Ramos (cell line): ENCODE measurements around the gene SNX24.
"Not testable (repeated sequence)": the region's sequence is repeated elsewhere in the genome, so short reads cannot be mapped to it uniquely, and the experiment has no call there.

Experiments
- in situ Hi-C: fragments of 300-500 bp; cut with MboI; formaldehyde crosslinking; loops from one replicate; pipeline ENCODE4 v1.14.3; 2022; ENCODE audit warnings: low sequenced_read_pairs; ENCODE audit not compliant: unreplicated experiment

Gene SNX24, protein sequence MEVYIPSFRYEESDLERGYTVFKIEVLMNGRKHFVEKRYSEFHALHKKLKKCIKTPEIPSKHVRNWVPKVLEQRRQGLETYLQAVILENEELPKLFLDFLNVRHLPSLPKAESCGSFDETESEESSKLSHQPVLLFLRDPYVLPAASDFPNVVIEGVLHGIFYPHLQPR

DNA sequence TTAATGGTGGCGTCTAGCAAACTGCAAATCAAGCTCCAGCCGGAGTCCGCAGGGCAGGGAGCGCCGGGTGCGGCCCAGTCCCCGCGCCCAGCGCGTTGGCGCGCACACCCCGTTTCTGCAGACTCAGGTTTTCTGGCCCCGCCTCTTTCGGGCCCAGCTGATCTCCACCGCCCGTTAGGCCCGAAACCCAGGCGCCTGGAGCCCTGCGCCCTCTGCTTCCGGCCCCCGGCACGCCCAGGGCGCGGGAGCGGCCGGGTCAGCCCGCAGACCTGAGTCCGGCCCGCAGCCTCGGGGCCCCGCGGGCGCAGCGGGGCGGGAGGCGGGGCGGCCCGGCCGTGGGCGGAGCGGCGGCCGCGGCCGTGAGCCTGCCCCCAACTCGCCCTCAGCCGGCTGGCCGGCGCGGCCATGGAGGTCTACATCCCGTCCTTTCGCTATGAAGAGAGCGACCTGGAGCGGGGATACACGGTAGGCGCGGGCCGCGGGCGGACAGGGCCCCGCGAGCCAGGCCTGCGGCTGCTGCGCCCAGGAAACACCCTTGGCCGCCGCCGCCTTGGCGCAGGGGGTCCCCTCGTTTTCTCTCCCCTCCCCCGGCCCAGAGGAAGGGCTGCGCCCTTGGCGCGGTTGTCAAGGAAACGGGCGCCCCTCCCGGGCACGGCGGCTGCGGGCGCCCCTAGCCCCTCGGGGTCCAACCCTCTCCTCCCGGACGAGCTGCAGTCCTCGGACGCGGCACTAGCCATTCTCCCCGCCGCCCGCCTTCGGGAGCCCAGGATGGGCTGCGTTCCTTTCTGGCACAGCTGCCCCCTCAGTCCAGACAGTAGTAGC is at the start of gene SNX24:
SNX24 (plus strand) TSS at position 385 of the 822 bp plus-strand sequence; CDS start at position 406, 21 bp downstream.
- in situ Hi-C loops = no loop called here

DNA sequence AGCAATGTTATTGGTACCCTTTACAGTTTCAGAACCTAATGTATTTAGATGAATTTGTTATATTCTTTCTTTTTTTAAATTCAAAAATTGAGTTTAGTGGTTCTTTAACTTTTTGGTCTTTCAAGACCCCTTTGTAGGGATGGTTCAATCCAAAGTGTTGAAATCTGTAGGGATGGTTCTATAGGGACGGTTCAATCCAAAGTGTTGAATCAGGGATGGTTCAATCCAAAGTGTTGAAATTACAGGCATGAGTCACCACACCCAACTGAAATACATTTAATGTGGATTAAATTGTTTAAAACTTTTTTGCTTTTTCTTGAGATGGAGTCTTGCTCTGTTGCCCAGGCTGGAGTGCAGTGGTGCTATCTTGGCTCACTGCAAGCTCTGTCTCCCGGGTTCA is 39.9 kb upstream of the SNX24 start:
- in situ Hi-C loops = no loop called here

DNA sequence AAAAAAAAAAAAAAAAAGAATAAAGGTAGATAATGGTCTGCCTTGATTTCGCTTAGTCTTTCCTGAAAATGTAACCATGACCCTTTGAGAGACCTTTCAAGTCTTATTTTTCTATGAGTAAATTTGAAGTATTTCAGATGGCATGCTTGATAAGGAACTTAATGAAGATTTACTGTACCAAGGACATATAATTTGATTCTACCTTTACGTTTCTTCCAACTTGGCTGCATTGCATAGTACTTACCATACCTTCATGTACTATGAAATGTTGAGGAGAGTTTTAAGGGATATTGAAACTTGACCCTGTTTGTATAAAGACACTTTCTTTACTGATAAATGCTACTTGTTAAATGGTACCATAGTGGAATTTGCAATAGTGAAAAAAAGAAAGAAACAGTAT is 35.0 kb upstream of the SNX24 start:
- in situ Hi-C loops = no loop called here

DNA sequence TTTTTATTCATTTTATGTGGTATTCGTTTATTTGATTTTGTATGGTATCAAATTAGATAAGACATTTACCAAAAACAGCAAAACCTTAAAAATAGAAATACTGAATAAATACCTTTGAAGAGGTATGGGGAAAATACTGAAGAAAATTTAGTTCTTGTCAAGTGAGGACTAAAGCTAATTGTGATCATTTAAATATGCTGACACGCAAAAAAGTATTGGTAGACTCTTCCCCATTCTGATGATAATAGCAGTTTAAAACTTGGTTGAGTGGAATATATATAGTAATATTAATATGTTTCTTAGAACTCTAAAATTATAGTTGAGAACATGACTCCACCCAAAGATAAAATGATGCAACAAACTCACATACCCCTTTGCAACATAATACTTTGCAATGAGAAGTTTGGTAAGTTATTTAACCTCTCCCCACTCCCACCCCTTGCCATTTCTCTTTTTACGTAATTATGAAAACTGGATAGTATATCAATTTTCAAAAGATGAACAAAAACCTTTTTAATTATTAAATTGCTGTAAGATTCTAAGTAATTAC is 30.1 kb upstream of the SNX24 start:
- in situ Hi-C loops = no loop called here

DNA sequence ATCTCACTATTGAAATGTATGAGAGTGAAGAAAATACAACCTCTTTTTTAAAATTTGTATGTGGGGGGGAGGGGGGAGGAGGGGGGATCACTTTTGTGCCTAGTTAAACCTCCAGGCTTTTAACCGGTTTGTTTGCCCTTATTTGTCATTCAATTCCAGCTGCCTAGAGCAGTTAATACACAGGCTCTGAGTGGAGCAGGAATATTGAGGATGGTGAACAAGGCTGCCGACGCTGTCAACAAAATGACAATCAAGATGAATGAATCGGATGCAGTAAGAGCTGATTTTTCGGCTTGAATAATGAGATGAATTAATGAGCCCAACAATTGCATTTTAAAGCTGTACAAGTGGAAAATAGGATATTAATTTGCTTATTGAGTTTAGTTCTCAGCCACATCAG is 28.7 kb upstream of the SNX24 start:
- in situ Hi-C loops = no loop called here

DNA sequence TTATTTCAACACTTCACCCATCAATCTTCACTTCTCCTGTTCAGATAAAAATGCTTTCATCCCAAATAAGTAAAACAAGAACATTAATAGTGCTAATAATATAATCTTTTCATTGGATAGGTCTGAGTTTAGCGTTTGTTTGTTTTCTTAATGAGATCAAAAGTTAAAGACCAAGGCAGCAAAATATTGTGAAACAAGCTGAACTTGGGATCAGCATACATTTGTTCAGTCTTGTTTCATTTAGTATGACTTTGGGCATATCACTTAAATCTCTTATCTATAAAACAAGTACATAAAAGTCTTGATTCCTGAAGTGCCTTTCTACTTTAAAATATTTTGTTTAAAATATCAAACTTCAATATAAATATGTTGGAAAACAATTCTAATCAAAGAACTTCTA is 13.4 kb upstream of the SNX24 start:
- in situ Hi-C loops = no loop called here

DNA sequence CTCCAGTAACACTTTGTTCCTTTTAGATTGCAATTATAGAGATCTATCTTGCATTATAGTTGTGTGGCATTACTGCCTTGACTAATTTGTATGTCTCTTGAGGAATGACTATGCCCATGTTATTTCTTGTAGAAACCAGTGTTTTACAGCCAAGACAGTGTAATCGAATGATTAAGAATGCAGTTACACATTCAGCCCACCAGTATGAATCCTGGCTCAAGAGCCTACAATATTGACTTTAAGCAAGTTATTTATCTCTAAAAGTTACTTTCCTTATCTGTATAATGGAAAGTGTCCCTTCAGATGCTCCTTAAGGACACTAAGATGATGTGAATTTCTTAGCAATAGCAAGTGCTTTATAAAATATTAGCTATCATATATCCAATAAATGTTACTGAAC is 9.7 kb upstream of the SNX24 start:
- in situ Hi-C loops = no loop called here

DNA sequence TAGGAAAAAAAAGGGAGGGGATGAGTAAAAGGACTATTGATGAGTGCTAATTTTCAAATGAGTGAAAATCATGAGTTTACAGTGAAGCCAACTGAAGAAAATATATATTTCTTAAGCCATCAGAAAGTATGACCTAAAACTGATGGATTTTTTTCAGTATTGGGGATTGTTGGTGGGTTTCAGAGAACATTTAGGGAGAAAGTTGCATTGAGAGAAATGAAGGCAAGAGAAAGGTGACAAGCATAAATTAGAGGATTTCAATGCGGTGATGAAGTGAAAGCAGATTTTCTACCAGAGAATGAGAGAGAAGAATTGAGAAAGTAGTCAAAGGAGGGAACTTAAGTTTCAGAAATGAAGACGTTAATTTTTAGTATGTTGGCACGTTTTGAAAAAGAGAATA is 8.5 kb upstream of the SNX24 start:
- in situ Hi-C loops = no loop called here

DNA sequence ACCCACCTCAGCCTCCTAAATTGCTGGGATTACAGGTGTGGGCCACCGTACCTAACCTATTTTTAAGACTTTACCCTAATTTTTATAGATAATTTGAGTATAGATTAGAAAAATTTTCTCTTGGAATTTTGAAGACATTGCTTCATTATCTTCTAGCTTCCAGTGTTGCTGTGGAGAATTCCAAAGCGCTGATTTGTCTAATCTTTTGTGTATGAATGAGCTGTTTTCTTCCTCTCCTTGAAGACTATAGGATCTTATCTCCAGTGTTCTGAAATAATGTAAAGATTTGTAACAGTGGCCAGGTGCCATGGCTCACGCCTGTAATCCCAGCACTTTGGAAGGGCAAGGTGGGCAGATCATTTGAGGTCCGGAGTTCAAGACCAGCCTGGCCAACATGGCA is 5.7 kb upstream of the SNX24 start:
- in situ Hi-C loops = no loop called here

DNA sequence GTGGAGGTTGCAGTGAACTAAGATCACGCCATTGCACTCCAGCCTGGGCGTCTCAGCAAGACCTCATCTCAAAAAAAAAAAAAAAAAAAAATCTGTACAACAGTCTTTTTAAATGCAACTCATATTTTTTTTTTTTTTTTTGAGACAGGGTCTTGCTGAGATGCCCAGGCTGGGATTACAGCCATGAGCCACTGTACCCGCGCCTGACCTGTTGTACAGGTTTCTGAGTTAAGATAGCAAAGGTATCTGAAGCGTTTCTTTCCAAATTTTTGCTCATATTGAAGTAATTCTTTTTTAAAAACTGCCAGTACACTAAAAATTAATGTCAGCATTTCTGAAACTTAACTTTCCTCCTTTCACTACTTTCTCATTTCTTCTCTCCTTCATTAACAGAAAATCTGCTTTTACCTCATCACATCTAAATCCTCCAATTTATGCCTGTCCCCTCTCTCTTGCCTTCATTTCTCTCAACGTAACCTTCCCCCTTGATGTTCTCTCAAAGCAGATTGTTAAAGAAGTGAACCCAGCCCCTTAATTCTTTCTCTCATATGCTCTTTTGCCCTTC is 3.3 kb upstream of the SNX24 start:
- in situ Hi-C loops = no loop called here

DNA sequence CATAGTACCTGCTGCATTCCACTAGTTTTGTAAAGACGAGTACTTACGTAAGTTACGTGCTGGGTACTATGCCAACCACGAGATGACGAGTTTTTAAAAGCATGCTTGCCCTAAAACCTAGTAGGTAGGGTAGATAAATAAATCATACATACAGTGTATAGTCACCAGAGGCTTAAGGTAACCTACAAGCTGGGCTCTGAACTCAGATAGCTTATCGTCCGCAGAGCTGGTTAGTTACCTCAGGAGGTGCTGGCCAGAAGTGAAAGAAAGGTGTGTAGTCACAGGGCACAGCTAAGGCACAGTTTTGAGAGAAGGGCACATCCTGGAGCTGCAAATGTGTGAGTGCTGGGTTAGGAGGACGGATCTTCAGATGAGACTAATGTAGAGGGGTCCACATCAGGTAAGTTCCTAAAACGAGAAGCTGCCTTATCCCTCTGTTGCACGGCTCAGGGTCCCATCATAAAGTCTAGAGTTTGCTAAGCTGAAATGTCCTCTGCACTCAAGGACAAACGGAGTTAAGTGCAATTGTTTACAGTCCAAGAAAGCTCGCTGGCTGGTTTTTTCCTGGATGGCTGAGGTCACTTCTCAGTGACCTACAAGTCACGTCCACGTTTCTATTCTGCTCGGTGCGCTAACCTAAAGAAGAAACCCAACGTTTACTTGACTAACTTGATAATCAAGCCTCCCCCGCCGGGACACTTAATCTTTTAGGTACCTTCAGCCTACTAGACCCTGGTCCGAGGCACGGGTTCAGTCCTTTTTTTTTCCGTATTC is 1.1 kb upstream of the SNX24 start:
- in situ Hi-C loops = no loop called here

DNA sequence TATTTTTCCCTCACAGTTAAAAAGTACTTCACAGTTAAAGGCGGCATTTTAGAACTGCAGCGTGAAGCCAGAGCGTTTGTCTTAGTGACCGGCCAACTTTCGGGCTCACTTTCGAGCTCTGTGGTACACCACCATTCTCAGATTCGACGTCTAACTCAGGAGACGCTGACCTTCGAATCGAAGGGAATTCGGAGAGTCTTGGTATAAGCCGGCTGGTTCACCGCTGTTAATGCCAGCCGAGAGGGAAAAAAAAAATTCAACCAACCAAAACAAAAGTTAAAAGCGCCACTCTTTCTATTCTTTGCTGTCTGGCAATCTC is 544 bp upstream of the SNX24 start:
- in situ Hi-C loops = no loop called here

DNA sequence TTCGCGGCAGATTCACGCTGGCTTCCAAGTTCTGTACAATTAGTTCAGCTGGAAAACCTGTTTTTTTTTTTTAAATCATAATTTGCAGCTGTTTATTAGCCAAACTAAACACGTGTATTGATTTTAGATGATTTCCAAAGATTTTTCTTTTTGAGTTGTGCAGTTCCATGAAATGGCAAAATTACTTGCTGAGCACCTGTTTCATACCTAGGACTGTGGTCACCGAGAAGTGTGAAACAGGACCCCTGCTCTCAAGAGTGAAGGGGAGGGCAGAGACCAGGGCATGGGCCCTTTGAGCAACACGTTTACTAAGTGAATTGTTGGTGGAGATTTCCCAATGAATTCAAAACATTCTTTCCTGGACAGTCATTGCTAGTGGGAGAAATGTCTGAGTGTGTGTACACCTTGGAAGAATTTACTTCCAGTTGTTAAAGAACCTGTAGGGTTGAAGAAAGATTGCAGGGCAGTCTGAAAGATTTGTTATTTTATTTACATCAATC is 688 bp downstream of the SNX24 start:
- in situ Hi-C loops = no loop called here

DNA sequence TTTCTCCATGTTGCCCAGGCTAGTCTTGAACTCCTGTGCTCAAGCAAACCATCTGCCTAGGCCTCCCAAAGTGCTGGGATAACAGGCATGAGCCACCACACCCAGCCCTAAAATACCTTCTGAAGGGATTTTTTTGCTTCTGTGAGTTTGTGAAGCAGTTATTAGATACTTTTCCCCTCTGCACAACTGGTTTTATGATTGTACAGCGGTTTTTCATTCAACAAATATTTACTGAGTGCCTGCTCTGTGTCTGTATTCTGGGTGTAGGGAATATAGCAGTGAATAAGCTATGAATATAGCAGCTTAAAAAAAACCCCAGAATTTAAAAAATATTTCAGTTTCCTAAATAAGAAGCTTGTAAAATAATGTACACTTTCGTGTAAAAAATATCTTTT is 2.3 kb downstream of the SNX24 start:
- in situ Hi-C loops = no loop called here

DNA sequence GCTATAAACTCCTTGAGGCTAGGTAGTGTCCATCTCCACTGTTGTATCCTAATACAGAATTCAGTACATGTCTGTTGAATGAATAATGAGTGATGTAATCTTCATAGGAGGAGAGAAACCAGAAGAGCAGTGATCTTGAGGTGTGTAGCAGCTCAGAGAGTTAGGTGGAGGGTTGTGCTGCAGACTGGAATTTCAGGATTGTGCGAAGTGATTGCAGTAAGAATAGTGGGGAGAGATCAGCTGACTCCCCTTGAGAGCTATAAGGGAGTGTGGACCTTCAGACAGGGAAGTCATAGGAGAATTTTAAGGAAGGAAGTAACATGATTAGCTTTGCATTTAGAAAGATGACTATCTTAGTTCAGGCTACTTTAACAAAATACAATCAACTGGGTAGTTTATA is 4.4 kb downstream of the SNX24 start:
- in situ Hi-C loops = no loop called here

DNA sequence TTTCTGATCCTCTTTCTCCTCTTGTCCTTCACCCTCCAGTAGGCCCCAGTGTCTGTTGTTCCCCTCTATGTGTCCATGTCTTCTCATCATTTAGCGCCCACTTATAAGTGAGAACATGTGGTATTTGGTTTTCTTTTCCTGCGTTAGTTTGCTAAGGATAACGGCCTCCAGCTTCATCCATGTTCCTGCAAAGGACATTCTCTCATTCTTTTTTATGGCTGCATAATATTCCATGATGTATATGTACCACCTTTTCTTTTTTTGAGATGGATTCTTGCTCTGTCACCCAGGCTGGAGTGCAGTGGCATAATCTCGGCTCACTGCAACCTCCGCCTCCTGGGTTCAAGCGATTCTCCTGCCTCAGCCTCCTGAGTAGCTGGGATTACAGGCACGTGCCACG is 12.1 kb downstream of the SNX24 start:
- in situ Hi-C loops = not testable (repeated sequence)

DNA sequence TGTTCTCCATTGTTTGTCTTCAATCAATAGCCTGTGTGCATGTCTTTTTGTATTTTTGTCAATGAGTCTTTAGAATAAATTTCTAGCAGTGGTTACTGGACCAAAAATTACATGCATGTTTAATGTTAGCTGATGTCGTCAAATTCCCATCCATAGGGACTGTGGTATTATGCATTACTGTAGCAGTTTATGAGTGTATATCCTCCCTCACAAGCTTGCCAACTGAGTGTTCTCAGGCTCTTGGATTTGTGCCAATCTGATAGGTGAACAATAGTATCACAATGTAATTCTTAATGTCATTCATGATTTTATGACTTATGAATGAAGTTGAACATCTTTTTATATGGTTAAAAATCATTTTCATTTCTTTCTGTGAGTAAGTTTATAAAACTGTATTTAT is 13.0 kb downstream of the SNX24 start:
- in situ Hi-C loops = no loop called here

DNA sequence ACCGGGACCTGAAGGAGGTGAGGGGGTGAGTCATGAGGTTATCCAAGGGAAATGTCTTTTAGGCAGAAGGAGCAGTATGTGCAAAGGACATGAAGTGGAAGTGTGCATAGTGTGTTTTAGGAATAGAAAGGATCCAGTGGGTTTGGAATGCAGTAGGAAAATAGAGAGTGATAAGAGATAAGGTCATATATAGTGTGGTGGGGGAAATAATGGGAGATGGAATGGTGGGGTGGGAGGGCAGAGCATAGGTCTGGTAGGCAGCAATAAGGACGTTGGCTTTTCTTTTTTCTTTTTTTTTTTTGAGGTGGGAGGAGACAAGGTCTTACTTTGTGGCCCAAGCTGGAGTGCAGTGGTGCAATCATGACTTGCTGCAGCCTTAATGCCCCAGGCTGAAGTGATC is 17.8 kb downstream of the SNX24 start:
- in situ Hi-C loops = no loop called here

DNA sequence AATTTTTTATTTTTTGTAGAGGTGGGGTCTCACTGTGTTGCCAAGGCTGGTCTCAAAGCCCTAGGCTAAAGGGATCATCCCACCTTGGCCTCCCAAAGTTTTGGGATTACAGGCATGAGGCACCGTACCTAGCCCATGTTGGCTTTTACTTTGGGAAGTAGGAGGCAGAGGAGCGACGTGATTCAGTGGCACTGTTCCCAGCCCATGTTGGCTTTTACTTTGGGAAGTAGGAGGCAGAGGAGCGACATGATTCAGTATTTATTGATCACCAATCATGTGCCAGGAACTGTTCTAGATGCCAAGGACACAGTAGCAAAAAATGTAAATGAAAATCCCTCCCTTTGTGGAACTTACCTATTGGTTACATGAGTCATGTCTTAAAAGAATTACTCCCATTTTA is 18.3 kb downstream of the SNX24 start:
- in situ Hi-C loops = no loop called here

DNA sequence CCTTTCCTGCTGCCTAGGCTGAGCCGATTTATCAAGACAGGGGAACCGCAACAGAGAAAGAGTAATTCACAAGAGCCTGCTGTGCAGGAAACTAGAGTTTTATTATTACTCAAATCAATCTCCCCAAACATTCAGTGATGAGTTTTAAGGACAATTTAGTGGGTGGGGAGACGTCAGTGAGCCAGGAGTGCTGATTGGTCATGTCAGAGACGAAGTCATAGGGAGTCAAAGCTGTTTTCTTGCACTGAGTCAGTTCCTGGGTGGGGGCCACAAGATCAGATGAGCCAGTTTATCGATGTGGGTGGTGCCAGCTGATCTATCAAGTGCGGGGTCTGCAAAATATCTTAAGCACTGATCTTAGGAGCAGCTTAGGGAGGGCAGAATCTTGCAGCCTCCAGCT is 19.0 kb downstream of the SNX24 start:
- in situ Hi-C loops = no loop called here

DNA sequence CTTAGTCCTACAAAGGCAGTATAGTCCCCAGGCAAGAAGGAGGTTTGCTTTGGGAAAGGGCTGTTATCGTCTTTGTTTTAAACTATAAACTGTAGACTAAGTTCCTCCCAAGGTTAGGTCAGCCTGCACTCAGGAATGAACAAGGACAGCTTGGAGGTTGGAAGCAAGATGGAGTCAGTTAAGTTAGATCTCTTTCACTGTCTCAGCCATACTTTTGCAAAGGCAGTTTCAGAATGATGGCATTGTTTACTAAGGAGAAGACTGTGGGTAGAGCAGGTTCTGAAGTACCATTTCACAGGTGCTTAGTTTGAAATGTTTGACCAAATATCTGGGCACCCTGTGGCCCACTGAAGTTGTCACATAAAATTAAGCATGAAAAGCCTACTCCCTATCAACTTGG is 19.4 kb downstream of the SNX24 start:
- in situ Hi-C loops = no loop called here
